ENCODE results near the gene ERCC6L. TPM values are rescaled to one million over a fixed set of nuclear protein-coding genes. Genes with fewer than 3 reads are reported as not detected.

The ERCC6L gene
- total RNA-seq, 4 donors from 2014 or later: 0.07 TPM; not detected in 3

- TF ChIP-seq POLR2A (IDR thresholded peaks at IDR 0.05): no peak
- peak; percentile 34 to 60 (median 49) for TF ChIP-seq CTCF (IDR thresholded peaks at IDR 0.05 in 4 of 5, conservative IDR thresholded peaks at IDR 0.05 in 1 of 5)
- in situ Hi-C loops (cut with MboI; ENCODE audit: low sequenced_read_pairs in 4 of 4) (loop anchor here in 1 of 4 donors (25.0 kb wide), 1 partner anchor 292 kb away; no protein-coding TSS in a partner anchor), intact Hi-C loops (cut with DNase I; ENCODE audit: low total_unique reads) (loop anchor here (10.0 kb wide), 1 partner anchor 299 kb away; no protein-coding TSS in a partner anchor)
- Histone ChIP-seq H3K27me3 (no peaks in the 10 kb centered on the region), H3K27ac (no peak overlapping the region), H3K4me1 (no peaks in the 10 kb centered on the region), H3K9me3 (no peaks in the 10 kb centered on the region), H3K4me3 (no peak overlapping the region), H3K36me3 (no peaks in the 10 kb centered on the region)
- ATAC-seq: peak in 1 of 2 donors; percentile 44
- peak in 1 of 2 donors; percentile 15 for DNase-seq
Measured at GRCh38 chrX:72245461-72246089, 6.7 kb upstream of the ERCC6L start.

- Histone ChIP-seq H3K4me1 (no peaks in the 10 kb centered on the region), H3K9me3 (no peaks in the 10 kb centered on the region), H3K27ac (no peak overlapping the region), H3K36me3 (no peaks in the 10 kb centered on the region), H3K4me3 (no peak overlapping the region), H3K27me3 (no peaks in the 10 kb centered on the region)
- TF ChIP-seq CTCF (IDR thresholded peaks at IDR 0.05 in 4 of 5, conservative IDR thresholded peaks at IDR 0.05 in 1 of 5): no peak
- TF ChIP-seq POLR2A (IDR thresholded peaks at IDR 0.05): no peak
- in situ Hi-C loops (cut with MboI; ENCODE audit: low sequenced_read_pairs in 4 of 4): loop anchor here in 1 of 4 donors (25.0 kb wide), 1 partner anchor 294 kb away; no protein-coding TSS in a partner anchor
- DNase-seq: no peak
- ATAC-seq: no peak
- intact Hi-C loops (cut with DNase I; ENCODE audit: low total_unique reads): loop anchor here (10.0 kb wide), 1 partner anchor 301 kb away; no protein-coding TSS in a partner anchor
Measured at GRCh38 chrX:72243472-72243871, 4.6 kb upstream of the ERCC6L start.

GRCh38 chrX:72240976-72241375 is 2.1 kb upstream of the ERCC6L start:
- H3K27ac ChIP-seq: no peak overlapping the region
- H3K4me3 ChIP-seq: no peak overlapping the region
- no peak for TF ChIP-seq POLR2A (IDR thresholded peaks at IDR 0.05)
- no peak for TF ChIP-seq CTCF (IDR thresholded peaks at IDR 0.05 in 4 of 5, conservative IDR thresholded peaks at IDR 0.05 in 1 of 5)
- no peaks in the 10 kb centered on the region for H3K4me1 ChIP-seq
- ATAC-seq: no peak
- no peaks in the 10 kb centered on the region for H3K36me3 ChIP-seq
- intact Hi-C loops (cut with DNase I; ENCODE audit: low total_unique reads): loop anchor here (10.0 kb wide), 1 partner anchor 304 kb away; no protein-coding TSS in a partner anchor
- no peaks in the 10 kb centered on the region for H3K27me3 ChIP-seq
- in situ Hi-C loops (cut with MboI; ENCODE audit: low sequenced_read_pairs in 4 of 4): loop anchor here in 1 of 4 donors (25.0 kb wide), 1 partner anchor 296 kb away; no protein-coding TSS in a partner anchor
- no peak for DNase-seq
- no peaks in the 10 kb centered on the region for H3K9me3 ChIP-seq

- Histone ChIP-seq H3K9me3 (no peaks in the 10 kb centered on the region), H3K36me3 (no peaks in the 10 kb centered on the region), H3K27ac (no peak overlapping the region), H3K4me3 (peak overlapping the region in 1 of 4 donors; percentile 45), H3K27me3 (no peaks in the 10 kb centered on the region), H3K4me1 (no peaks in the 10 kb centered on the region)
- no peak for DNase-seq
- TF ChIP-seq POLR2A (IDR thresholded peaks at IDR 0.05) (no peak), CTCF (IDR thresholded peaks at IDR 0.05 in 4 of 5, conservative IDR thresholded peaks at IDR 0.05 in 1 of 5) (no peak)
- ATAC-seq: no peak
- intact Hi-C loops (cut with DNase I; ENCODE audit: low total_unique reads) (no loop called here), in situ Hi-C loops (cut with MboI; ENCODE audit: low sequenced_read_pairs in 4 of 4) (loop anchor here in 1 of 4 donors (25.0 kb wide), 1 partner anchor 299 kb away; no protein-coding TSS in a partner anchor)
Measured at GRCh38 chrX:72238183-72238582, 644 bp downstream of the ERCC6L start.

Measured in gastrocnemius medialis (tissue), 4 donors.